ENCODE measurements around the gene B3GNT3.

DNA sequence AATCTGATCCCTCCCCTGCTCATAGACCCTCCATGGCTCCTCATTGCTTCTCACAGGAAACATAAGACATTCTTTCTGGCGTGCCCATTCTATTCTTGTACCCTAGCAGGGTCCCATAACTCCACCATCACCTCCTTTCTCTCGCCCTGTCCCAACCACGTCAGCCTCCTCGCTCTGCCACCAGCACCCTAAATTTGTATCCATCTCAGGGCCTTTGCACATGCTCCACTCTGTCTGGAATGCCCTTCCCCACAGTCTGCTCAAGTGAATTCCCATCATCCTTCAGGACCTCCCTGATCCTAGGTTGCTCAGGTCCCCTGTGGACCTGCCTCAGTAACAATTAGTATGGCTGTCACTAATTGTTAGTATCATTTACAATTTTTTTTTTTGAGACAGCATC lies 10.5 kb downstream of the B3GNT3 start:
- TF ChIP-seq CTCF (conservative IDR thresholded peaks at IDR 0.05; ENCODE audit: low read depth, low read length) = no peak
- no peak for TF ChIP-seq CEBPB (IDR thresholded peaks at IDR 0.05; ENCODE audit: low read depth, low read length)
- TF ChIP-seq POLR2A (IDR thresholded peaks at IDR 0.05; ENCODE audit: low read depth, low read length) = no peak
- TF ChIP-seq RFX5 (IDR thresholded peaks at IDR 0.05; ENCODE audit: low read depth, low read length) = no peak
